GM23248 (cell line): ENCODE measurements around the gene USP10. TPM values are rescaled to one million over a fixed set of nuclear protein-coding genes. Genes with fewer than 3 reads are reported as not detected.

ENCODE experiments used
- DNase-seq: peaks from one replicate; pipeline ENCODE4 v3.0.0-alpha.2; 2015
- H2AFZ ChIP-seq: fragments of 200-600 bp; sonication (generic); 2 replicates; pipeline ENCODE4 v1.6.1; 2016; ENCODE audit warnings: antibody characterized with exemption
- H3F3A ChIP-seq: fragments of 200-600 bp; sonication (generic); 2 replicates; pipeline ENCODE4 v1.6.1; 2016; ENCODE audit warnings: mild to moderate bottlenecking, antibody characterized with exemption, mixed run types; ENCODE audit not compliant: insufficient read depth
- H3K27ac ChIP-seq: fragments of 200-600 bp; sonication (generic); 2 replicates; pipeline ENCODE4 v1.5.1; 2016; ENCODE audit warnings: mild to moderate bottlenecking
- H3K27me3 ChIP-seq: fragments of 200-600 bp; sonication (generic); replicated peaks from 2 replicates; pipeline ENCODE4 v1.6.1; 2016; ENCODE audit warnings: mild to moderate bottlenecking; ENCODE audit not compliant: insufficient read depth
- H3K36me3 ChIP-seq: fragments of 200-600 bp; sonication (generic); 2 replicates; pipeline ENCODE4 v1.6.1; 2016; ENCODE audit warnings: low read depth, mild to moderate bottlenecking
- H3K4me1 ChIP-seq: fragments of 200-600 bp; sonication (generic); 2 replicates; pipeline ENCODE4 v1.6.1; 2016; ENCODE audit warnings: mild to moderate bottlenecking; ENCODE audit not compliant: insufficient read depth
- H3K4me2 ChIP-seq: fragments of 200-600 bp; sonication (generic); one replicate; pipeline ENCODE4 v1.6.1; 2016; ENCODE audit warnings: mild to moderate bottlenecking; ENCODE audit not compliant: unreplicated experiment
- H3K4me3 ChIP-seq: fragments of 200-600 bp; sonication (generic); 2 replicates; pipeline ENCODE4 v1.5.1; 2016; ENCODE audit warnings: mild to moderate bottlenecking
- H3K79me2 ChIP-seq: fragments of 200-600 bp; sonication (generic); 2 replicates; pipeline ENCODE4 v1.6.1; 2016; ENCODE audit warnings: mild to moderate bottlenecking; ENCODE audit not compliant: insufficient read depth
- H3K9ac ChIP-seq: fragments of 200-600 bp; sonication (generic); 2 replicates; pipeline ENCODE4 v1.6.1; 2016; ENCODE audit warnings: mild to moderate bottlenecking
- H3K9me2 ChIP-seq: fragments of 200-600 bp; sonication (generic); 2 replicates; pipeline ENCODE4 v1.6.1; 2016; ENCODE audit warnings: mixed run types, mild to moderate bottlenecking, moderate library complexity; ENCODE audit not compliant: insufficient read depth
- H3K9me3 ChIP-seq: fragments of 200-600 bp; sonication (generic); one replicate; pipeline ENCODE4 v1.6.1; 2017; ENCODE audit warnings: low read depth
- H4K20me1 ChIP-seq: fragments of 200-600 bp; sonication (generic); 2 replicates; pipeline ENCODE4 v1.6.0; 2016; ENCODE audit not compliant: insufficient read depth
- EZH2 ChIP-seq: fragments of 200-600 bp; sonication (generic); IDR thresholded peaks from 2 replicates; pipeline ENCODE4 v1.6.1; 2018; ENCODE audit warnings: antibody characterized with exemption, mild to moderate bottlenecking; ENCODE audit not compliant: insufficient read depth, poor library complexity, severe bottlenecking
- EZH2phosphoT487 ChIP-seq: fragments of 200-600 bp; sonication (generic); IDR thresholded peaks from 2 replicates; pipeline ENCODE4 v1.6.1; 2018; ENCODE audit warnings: antibody characterized with exemption, moderate library complexity, mild to moderate bottlenecking, low read depth; ENCODE audit not compliant: insufficient read depth
- WGBS, 2 experiments: methylation state at CpG; one replicate each; pipeline ENCODE4 v1.1.6; 2015 to 2017; ENCODE audit warnings: low lambda C conversion rate in 2 of 2, low coverage in 1 of 2; ENCODE audit errors: missing lambda C conversion rate in 2 of 2; 5-methylcytosine and 5-hydroxymethylcytosine counted together
- in situ Hi-C: fragments of 300-500 bp; cut with MboI; formaldehyde crosslinking; loops from 2 replicates; pipeline ENCODE4 v1.15.0; 2020
- polyA plus RNA-seq: library from polyadenylated mRNA; unstranded; fragments of >200 nt; fragmentation: Nextera tagmentation; extraction: Ambion mirVana; gene quantifications from 2 replicates; pipeline ENCODE4 v1.2.1, GENCODE V29; 2016
- total RNA-seq: library from RNA; depleted of rRNA; stranded (reverse); fragments of >200 nt; shearing (Covaris generic); gene quantifications from 2 replicates; pipeline ENCODE4 v1.2.3, GENCODE V29; 2014

Gene USP10
- total and polyA plus RNA-seq, 2 experiments from 2014 or later = 48.3 to 74.0 TPM

DNA sequence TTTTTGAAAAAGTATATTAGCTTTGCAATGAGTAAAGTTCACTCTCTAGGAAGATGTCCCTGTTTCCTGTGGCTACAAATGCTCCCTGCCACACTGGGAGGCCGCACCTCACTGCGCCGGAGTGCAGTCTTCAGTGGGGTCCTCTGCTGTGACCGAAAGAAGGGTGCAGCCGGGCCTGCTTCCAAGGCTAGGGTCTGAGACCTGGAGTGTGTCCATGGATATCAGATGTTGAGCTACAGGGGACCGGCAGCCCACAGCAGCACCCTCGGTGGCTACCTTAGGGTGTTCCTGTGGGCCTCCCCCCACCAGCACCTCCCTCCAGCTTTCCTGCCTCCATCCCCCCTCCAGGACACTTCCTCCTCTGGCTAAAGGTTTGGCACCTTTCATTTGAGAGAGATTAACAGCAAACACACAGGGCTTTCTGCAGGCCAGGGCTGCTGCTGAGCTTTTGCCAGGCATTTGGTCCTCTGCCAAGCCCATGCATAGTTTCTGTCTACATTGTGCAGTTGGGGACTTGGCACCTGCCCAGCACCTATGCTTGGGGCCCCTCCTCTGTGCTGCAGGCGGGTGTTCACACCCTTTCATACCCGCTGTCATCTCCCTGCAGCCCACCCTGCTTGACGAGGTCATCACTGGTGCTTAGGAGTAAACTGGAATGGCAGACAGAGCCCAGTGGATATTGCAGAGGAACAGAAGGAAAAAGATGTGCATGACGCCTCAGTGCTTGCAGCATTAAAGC lies 86.2 kb downstream of the USP10 start:
- Histone ChIP-seq H2AFZ (no peak overlapping the region), H3K27ac (no peak overlapping the region), H3K4me2 (no peak overlapping the region), H3K4me3 (no peak overlapping the region), H3K9ac (no peak overlapping the region), H3K27me3 (no peaks in the 10 kb centered on the region), H3K79me2 (no peaks in the 10 kb centered on the region), H3K4me1 (peaks cover 16% of the 10 kb centered on the region), H3K9me2 (no peaks in the 10 kb centered on the region), H3K9me3 (no peaks in the 10 kb centered on the region), H3F3A (peaks cover 27% of the 10 kb centered on the region), H4K20me1 (no peaks in the 10 kb centered on the region), H3K36me3 (no peaks in the 10 kb centered on the region)
- no peak for TF ChIP-seq EZH2
- TF ChIP-seq EZH2phosphoT487 = no peak
- peak; percentile 16 for DNase-seq
- WGBS, 2 experiments = 86 to 92% methylated on average over 11 of the region's 11 CpGs
- in situ Hi-C loops = no loop called here

DNA sequence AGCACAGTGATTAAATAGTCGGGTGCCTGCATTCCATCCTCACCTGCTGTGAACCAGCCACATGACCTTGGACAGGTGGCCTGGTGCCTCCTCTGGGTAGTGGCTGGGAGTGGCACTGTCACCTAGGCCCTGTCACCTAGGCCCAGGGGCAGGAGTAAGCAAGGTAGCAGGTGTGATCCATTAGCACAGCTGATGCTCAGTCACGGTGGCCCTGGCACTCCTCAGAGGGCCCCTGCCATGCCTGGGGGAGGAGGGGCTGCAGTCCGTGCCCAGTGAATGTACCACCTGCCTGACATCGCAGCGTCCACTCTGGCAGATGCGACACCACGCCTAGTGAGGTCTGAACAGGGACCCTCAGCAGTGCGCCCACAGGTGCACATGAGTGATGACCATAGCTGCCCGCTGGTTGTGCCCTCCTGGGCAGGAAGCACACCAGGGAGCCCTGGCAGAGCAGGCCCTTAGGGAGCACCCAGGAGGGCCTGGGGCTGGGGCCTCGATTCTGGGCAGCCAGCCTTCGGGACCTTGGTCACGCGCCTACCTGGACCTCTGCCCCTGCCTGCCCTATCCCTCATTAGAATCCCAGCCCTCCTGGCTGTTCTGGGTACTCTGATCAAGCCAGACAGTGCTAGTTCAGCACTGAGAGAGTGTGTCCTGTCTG lies 86.9 kb downstream of the USP10 start:
- Histone ChIP-seq H3K79me2 (no peaks in the 10 kb centered on the region), H3K27ac (no peak overlapping the region), H3F3A (peaks cover 27% of the 10 kb centered on the region), H3K9me2 (no peaks in the 10 kb centered on the region), H2AFZ (no peak overlapping the region), H3K9me3 (no peaks in the 10 kb centered on the region), H3K4me1 (peaks cover 16% of the 10 kb centered on the region), H3K36me3 (no peaks in the 10 kb centered on the region), H3K9ac (no peak overlapping the region), H3K27me3 (no peaks in the 10 kb centered on the region), H4K20me1 (no peaks in the 10 kb centered on the region), H3K4me2 (no peak overlapping the region), H3K4me3 (no peak overlapping the region)
- DNase-seq = no peak
- TF ChIP-seq EZH2 (no peak), EZH2phosphoT487 (no peak)
- WGBS, 2 experiments = 74 to 87% methylated on average over 6 to 13 of the region's 13 CpGs
- in situ Hi-C loops = no loop called here

DNA sequence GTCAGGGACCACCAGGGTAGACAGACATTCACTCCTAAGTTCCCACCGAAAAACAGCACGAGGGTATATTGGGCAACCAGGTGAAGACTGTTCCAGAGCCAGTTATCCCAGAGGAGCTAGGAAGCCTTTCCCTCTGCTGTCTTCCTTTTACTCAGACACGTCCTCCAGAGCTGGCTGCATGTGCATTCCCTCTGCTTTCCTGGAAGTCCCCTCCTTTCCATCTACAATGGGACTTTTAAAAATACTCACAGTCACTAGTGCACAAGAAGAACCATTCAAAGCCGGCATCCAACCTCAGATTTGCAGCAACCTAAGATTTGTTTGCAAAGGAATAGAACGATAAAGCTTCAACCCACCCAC lies 87.4 kb downstream of the USP10 start:
- H3K27me3 ChIP-seq = no peaks in the 10 kb centered on the region
- in situ Hi-C loops = no loop called here
- H3K79me2 ChIP-seq = no peaks in the 10 kb centered on the region
- H3K4me3 ChIP-seq = no peak overlapping the region
- H3K4me2 ChIP-seq = no peak overlapping the region
- TF ChIP-seq EZH2phosphoT487 (no peak), EZH2 (no peak)
- no peaks in the 10 kb centered on the region for H4K20me1 ChIP-seq
- no peak overlapping the region for H3K27ac ChIP-seq
- WGBS, 2 experiments = 61 to 62% methylated on average over 5 of the region's 5 CpGs
- peaks cover 16% of the 10 kb centered on the region for H3K4me1 ChIP-seq
- no peak overlapping the region for H2AFZ ChIP-seq
- no peaks in the 10 kb centered on the region for H3K9me3 ChIP-seq
- no peaks in the 10 kb centered on the region for H3K36me3 ChIP-seq
- no peak for DNase-seq
- no peak overlapping the region for H3K9ac ChIP-seq
- no peaks in the 10 kb centered on the region for H3K9me2 ChIP-seq
- peaks cover 27% of the 10 kb centered on the region for H3F3A ChIP-seq

DNA sequence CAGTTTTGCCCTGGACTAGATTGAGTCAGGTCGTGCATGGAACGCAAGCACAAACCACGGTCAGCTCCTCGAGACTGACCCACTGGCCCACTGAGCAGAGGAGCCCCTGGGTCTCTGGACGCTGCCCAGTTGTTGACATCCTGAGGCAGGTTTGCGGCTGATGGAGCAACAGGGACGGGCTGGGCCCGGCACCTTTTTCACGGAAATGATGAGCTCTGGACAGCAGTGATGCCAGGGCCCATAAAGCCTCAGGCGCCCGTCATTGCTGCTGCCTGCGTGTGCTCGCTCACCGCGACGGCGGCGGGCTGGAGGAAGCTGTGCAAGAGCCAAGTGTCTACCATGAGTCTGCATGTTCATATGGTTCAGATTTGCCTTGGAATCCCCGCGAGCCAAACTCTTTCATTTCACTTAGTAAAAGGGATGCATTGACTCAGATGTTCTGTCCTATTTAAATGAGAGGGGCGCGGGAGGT lies 89.2 kb downstream of the USP10 start:
- WGBS, 2 experiments = 1% methylated on average over 22 of the region's 22 CpGs
- DNase-seq = peak; percentile 99
- Histone ChIP-seq H3K36me3 (no peaks in the 10 kb centered on the region), H3K9me3 (no peaks in the 10 kb centered on the region), H3K9me2 (no peaks in the 10 kb centered on the region), H3K4me1 (peaks cover 16% of the 10 kb centered on the region), H3K27ac (peak overlapping the region; percentile 95), H2AFZ (peak overlapping the region; percentile 20; the same call in 1 of the 2 replicates), H3F3A (peaks cover 27% of the 10 kb centered on the region), H3K79me2 (no peaks in the 10 kb centered on the region), H3K4me2 (peak overlapping the region; percentile 41), H4K20me1 (no peaks in the 10 kb centered on the region), H3K27me3 (no peaks in the 10 kb centered on the region), H3K9ac (peak overlapping the region; percentile 78), H3K4me3 (peak overlapping the region; percentile 40)
- in situ Hi-C loops = no loop called here
- TF ChIP-seq EZH2phosphoT487 (no peak), EZH2 (no peak)
